Measurements from ENCODE around the gene LGI4. TPM values are rescaled to one million over a fixed set of nuclear protein-coding genes. Genes with fewer than 3 reads are reported as not detected.

Gene LGI4
- total RNA-seq, 1 experiment from 2014 or later: 3.2 TPM

DNA sequence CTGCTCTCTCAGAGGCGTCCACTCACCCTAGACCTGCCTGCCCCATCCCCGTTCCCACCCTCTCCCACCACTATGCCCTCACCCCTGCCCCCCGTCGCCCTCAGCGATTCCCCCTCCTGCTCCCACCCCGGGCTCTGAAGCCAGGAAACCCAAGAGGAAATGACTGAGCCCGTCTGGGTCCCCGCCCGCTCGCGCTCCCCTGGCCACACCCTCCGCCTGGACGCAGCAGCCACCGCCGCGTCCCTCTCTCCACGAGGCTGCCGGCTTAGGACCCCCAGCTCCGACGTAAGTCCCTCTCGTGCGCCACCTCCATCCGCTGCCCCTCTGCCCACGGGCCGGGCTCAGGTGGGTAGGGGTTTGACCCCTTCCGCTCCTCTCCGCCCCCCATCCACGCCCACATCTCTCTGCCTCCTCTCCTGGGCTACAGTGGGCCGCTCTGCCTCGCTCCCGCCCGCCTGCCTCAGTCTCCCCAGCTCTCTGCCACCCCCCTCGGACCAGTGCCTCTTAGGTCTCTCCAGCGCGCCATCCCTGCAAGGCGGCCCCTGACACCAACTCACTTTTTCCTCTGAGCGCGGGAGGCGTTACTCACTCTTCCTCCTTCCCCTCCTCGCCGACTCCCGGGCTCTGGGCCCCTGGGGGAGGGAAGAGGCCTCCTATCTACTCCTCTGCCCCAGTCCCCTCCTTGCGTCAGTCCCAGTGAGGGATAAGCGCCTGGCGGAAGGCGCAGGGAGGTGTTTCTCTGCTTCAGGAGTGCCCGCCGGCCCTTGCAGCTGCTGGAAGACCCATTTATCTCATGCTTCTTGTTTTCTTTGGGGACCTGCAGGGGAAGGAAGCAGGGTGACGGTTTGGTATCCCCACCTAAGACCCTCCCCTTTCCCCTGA, 19.9 kb upstream of the LGI4 start, which contains the start of gene FXYD5:
FXYD5 (plus strand) TSS at position 211 of the 882 bp plus-strand sequence. CDS start 816 bp downstream, outside the sequence.
- TF ChIP-seq, protein P1, sequence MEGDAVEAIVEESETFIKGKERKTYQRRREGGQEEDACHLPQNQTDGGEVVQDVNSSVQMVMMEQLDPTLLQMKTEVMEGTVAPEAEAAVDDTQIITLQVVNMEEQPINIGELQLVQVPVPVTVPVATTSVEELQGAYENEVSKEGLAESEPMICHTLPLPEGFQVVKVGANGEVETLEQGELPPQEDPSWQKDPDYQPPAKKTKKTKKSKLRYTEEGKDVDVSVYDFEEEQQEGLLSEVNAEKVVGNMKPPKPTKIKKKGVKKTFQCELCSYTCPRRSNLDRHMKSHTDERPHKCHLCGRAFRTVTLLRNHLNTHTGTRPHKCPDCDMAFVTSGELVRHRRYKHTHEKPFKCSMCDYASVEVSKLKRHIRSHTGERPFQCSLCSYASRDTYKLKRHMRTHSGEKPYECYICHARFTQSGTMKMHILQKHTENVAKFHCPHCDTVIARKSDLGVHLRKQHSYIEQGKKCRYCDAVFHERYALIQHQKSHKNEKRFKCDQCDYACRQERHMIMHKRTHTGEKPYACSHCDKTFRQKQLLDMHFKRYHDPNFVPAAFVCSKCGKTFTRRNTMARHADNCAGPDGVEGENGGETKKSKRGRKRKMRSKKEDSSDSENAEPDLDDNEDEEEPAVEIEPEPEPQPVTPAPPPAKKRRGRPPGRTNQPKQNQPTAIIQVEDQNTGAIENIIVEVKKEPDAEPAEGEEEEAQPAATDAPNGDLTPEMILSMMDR (conservative IDR thresholded peaks at IDR 0.05): 0 out of 3 replicates have a peak, but pooled peaks have one; percentile 25
- H3K36me3 Mint-ChIP-seq (ENCODE audit: insufficient read depth in 1 of 3, low read depth in 3 of 3): peaks cover 20 to 28% (median 27%) of the 10 kb centered on the region in 3 experiments; a peak in 6 of 7 replicates
- Histone ChIP-seq H3K27ac (ENCODE audit: insufficient read length, low read depth, low read length) (no peak within 1 kb of the TSS), H3K23ac (ENCODE audit: insufficient read length, low read depth, low read length) (no peak within 1 kb of the TSS), H3K9me3 (ENCODE audit: control insufficient read depth, low read depth, low read length) (no peaks in the 10 kb centered on the region), H2BK12ac (ENCODE audit: insufficient read length, low read depth, low read length) (no peak within 1 kb of the TSS), H3K23me2 (ENCODE audit: insufficient read length, low read depth, low read length, poor library complexity, severe bottlenecking) (peaks cover 19% of the 10 kb centered on the region), H3K79me1 (ENCODE audit: insufficient read depth, low read depth, low read length, poor library complexity, severe bottlenecking) (no peaks in the 10 kb centered on the region), H2AK5ac (ENCODE audit: insufficient read length, low read length) (no peak within 1 kb of the TSS), H2AFZ (ENCODE audit: low read length) (no peak within 1 kb of the TSS), H4K5ac (ENCODE audit: insufficient read length, low read depth, low read length) (no peak within 1 kb of the TSS), H4K91ac (ENCODE audit: insufficient read length, low read depth, low read length) (no peak within 1 kb of the TSS), H3K56ac (ENCODE audit: insufficient read length, low read depth, low read length) (no peak within 1 kb of the TSS), H2BK20ac (ENCODE audit: low read depth, low read length, poor library complexity, severe bottlenecking) (no peak within 1 kb of the TSS), H4K20me1 (ENCODE audit: control insufficient read depth, insufficient read depth, insufficient read length) (no peaks in the 10 kb centered on the region), H3K18ac (ENCODE audit: insufficient read length, low read depth, low read length) (peak within 1 kb of the TSS; percentile 3), H3K4ac (ENCODE audit: low read depth, low read length) (no peak within 1 kb of the TSS), H3K4me2 (ENCODE audit: insufficient read depth, insufficient read length, low read length) (peak within 1 kb of the TSS; percentile 68), H2BK5ac (ENCODE audit: insufficient read length, low read length) (no peak within 1 kb of the TSS), H3K14ac (ENCODE audit: insufficient read depth, low read length) (peak within 1 kb of the TSS; percentile 4), H3K27me3 (ENCODE audit: insufficient read depth, low read length) (no peaks in the 10 kb centered on the region), H4K8ac (replicated peaks; ENCODE audit: insufficient read length, low read depth, low read length) (no peak within 1 kb of the TSS), H2BK15ac (ENCODE audit: low read depth, low read length) (no peak within 1 kb of the TSS), H3K79me2 (ENCODE audit: insufficient read depth, low read length) (no peaks in the 10 kb centered on the region; the same call in 1 of the 2 replicates), H3T11ph (ENCODE audit: low read length) (no peak within 1 kb of the TSS), H2BK120ac (ENCODE audit: low read depth, low read length, poor library complexity, severe bottlenecking) (no peak within 1 kb of the TSS), H3K9ac (ENCODE audit: extremely low read depth, insufficient read length, low read length) (peak within 1 kb of the TSS; percentile 46), H3K4me1 (ENCODE audit: insufficient read depth, low read length) (peaks cover 10% of the 10 kb centered on the region; the same call in 1 of the 2 replicates)
- WGBS (ENCODE audit: extremely low coverage, insufficient read length, low lambda C conversion rate): no CpG with 5 or more reads among the region's 49 CpGs
- peaks cover 2% of the 10 kb centered on the region; the same call in 1 of the 2 replicates for H3K27me3 Mint-ChIP-seq (ENCODE audit: low read depth)
- peaks cover 46 to 55% of the 10 kb centered on the region in 2 experiments for H3K4me1 Mint-ChIP-seq
- no peaks in the 10 kb centered on the region; a peak in 1 of 5 replicates for H3K9me3 Mint-ChIP-seq
- peak within 1 kb of the TSS; percentile 93 to 97 for H3K4me3 Mint-ChIP-seq
- DNase-seq: peak; percentile 69
- peak within 1 kb of the TSS in 2 of 3 experiments; percentile 88 to 93; a peak in 4 of 7 replicates for H3K27ac Mint-ChIP-seq
